Measurements from ENCODE around the gene MCM9. TPM values are rescaled to one million over a fixed set of nuclear protein-coding genes. Genes with fewer than 3 reads are reported as not detected.

Gene MCM9
- total and polyA plus RNA-seq, 2 of the 4 experiments (the other 2 are of a cell fraction), result 3.5 to 7.2 TPM

GRCh38 chr6:118813775-118814174 is 121.2 kb downstream of the MCM9 start:
- CTCF ChIA-PET, result no interaction called here
- no CpG with 5 or more reads among the region's 2 CpGs for WGBS, 2 experiments (ENCODE audit: extremely low coverage in 2 of 2, insufficient read length in 1 of 2)
- BruUV-seq (replicated peaks), result no TSS peak
- no peak overlapping the region for H2BK120ac ChIP-seq (ENCODE audit: low read depth, low read length)
- no peak overlapping the region for H3K23ac ChIP-seq (ENCODE audit: low read depth, low read length)
- H4K91ac ChIP-seq (ENCODE audit: insufficient read depth, low read depth, low read length), result no peak overlapping the region
- H4K20me1 ChIP-seq (ENCODE audit: insufficient read depth, low read length), result no peaks in the 10 kb centered on the region
- intact Hi-C loops (cut with micrococcal nuclease), result no loop called here
- DNase-seq (peak; percentile 76), ATAC-seq (ENCODE audit: low read depth) (peak; percentile 87)
- dilution Hi-C loops (cut with HindIII; ENCODE audit: low sequenced_read_pairs, unreplicated experiment), result no loop called here
- no peak overlapping the region for H2BK5ac ChIP-seq (ENCODE audit: low read depth, low read length, poor library complexity, severe bottlenecking)
- H3K9me3 ChIP-seq (ENCODE audit: control insufficient read depth, insufficient read depth, low read length), result no peaks in the 10 kb centered on the region
- no peak overlapping the region for H2AK9ac ChIP-seq (replicated peaks; ENCODE audit: low read depth, low read length, poor library complexity)
- no peak overlapping the region for H2AFZ ChIP-seq (replicated peaks; ENCODE audit: low read length, poor library complexity)
- no peaks in the 10 kb centered on the region for H3K27me3 ChIP-seq (ENCODE audit: control insufficient read depth, insufficient read depth, low read length)
- no peak overlapping the region for H2AK5ac ChIP-seq (ENCODE audit: low read depth, low read length)
- no peak overlapping the region for H4K5ac ChIP-seq (ENCODE audit: low read depth, low read length)
- H3K79me1 ChIP-seq (ENCODE audit: low read depth in 1 of 2, low read length in 2 of 2), result no peaks in the 10 kb centered on the region
- no peak overlapping the region for H2BK20ac ChIP-seq (ENCODE audit: low read depth, low read length)
- no peak overlapping the region for H3K4me3 ChIP-seq (ENCODE audit: insufficient read depth, low read depth, low read length)
- H3K9ac ChIP-seq (ENCODE audit: low read depth, low read length), result no peak overlapping the region
- H3K4ac ChIP-seq (ENCODE audit: low read depth, low read length), result no peak overlapping the region
- no peak overlapping the region for H3K18ac ChIP-seq (ENCODE audit: low read depth, low read length)
- no peak overlapping the region for H2BK15ac ChIP-seq (ENCODE audit: low read depth, low read length)
- in situ Hi-C loops (cut with MboI; ENCODE audit: low sequenced_read_pairs), result no loop called here
- no peak overlapping the region for H3K56ac ChIP-seq (ENCODE audit: extremely low read depth, insufficient read depth, low read length)
- no peak overlapping the region for H3K14ac ChIP-seq (replicated peaks; ENCODE audit: low read depth, low read length)
- no peak overlapping the region; the same call in 1 of the 2 replicates for H3K4me2 ChIP-seq (ENCODE audit: low read depth, low read length)
- POLR2A ChIA-PET (ENCODE audit: unreplicated experiment), result no interaction called here
- no peaks in the 10 kb centered on the region for H3K4me1 ChIP-seq (ENCODE audit: control insufficient read depth, insufficient read depth, low read length)
- no peak overlapping the region for H3K27ac ChIP-seq (ENCODE audit: insufficient read depth, low read length)
- TF ChIP-seq CHD1 (IDR thresholded peaks at IDR 0.05; ENCODE audit: low read depth, low read length) (no peak), FOS (IDR thresholded peaks at IDR 0.05; ENCODE audit: low read depth, low read length) (peak; percentile 52; the same call in 1 of the 2 replicates), NFE2L2 (IDR thresholded peaks at IDR 0.05; ENCODE audit: low read depth, low read length) (no peak), RAD21 (IDR thresholded peaks at IDR 0.05; ENCODE audit: low read length) (no peak), SMC3 (IDR thresholded peaks at IDR 0.05; ENCODE audit: low read depth, low read length) (no peak), MAZ (IDR thresholded peaks at IDR 0.05; ENCODE audit: borderline replicate concordance, low read depth, low read length) (no peak), CEBPB (IDR thresholded peaks at IDR 0.05; ENCODE audit: low read depth, low read length) (peak; percentile 90), MXI1 (IDR thresholded peaks at IDR 0.05; ENCODE audit: borderline replicate concordance, low read depth, low read length) (no peak), POLR2A (IDR thresholded peaks at IDR 0.05; ENCODE audit: low read depth, low read length) (no peak), ELK1 (IDR thresholded peaks at IDR 0.05; ENCODE audit: borderline replicate concordance, low read depth, low read length) (no peak), RCOR1 (IDR thresholded peaks at IDR 0.05; ENCODE audit: insufficient replicate concordance, low read length) (no peak), BHLHE40 (IDR thresholded peaks at IDR 0.05; ENCODE audit: low read depth, low read length) (no peak)
- TF ChIP-seq, protein P1, sequence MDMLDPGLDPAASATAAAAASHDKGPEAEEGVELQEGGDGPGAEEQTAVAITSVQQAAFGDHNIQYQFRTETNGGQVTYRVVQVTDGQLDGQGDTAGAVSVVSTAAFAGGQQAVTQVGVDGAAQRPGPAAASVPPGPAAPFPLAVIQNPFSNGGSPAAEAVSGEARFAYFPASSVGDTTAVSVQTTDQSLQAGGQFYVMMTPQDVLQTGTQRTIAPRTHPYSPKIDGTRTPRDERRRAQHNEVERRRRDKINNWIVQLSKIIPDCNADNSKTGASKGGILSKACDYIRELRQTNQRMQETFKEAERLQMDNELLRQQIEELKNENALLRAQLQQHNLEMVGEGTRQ (IDR thresholded peaks at IDR 0.05; ENCODE audit: low read depth, low read length), result no peak
- no peaks in the 10 kb centered on the region; the same call in 1 of the 2 replicates for H3K9me1 ChIP-seq (ENCODE audit: insufficient read depth, low read length)
- H3K36me3 ChIP-seq (ENCODE audit: control insufficient read depth, insufficient read depth, low read length), result peaks cover 5% of the 10 kb centered on the region
- no peak overlapping the region for H4K8ac ChIP-seq (ENCODE audit: low read depth in 2 of 2, low read length in 2 of 2)

All from IMR-90 (cell line).